Fibroblast of mammary gland (primary cell): ENCODE results near the gene RAI1.
A peak's percentile ranks its signal among the peaks of the same experiment; 100 is the strongest.

Experiments
- DNase-seq: peaks from one replicate; pipeline ENCODE4 v3.0.0-alpha.2; 2010; ENCODE audit warnings: low read depth
- H3K4me3 ChIP-seq: 2 replicates; pipeline ENCODE4 v1.5.1; 2011; ENCODE audit warnings: low read depth, mild to moderate bottlenecking, low read length, moderate library complexity; ENCODE audit not compliant: control insufficient read depth
- CTCF ChIP-seq: conservative IDR thresholded peaks from 2 replicates; pipeline ENCODE4 v1.5.1; 2011; ENCODE audit warnings: low read depth, low read length, inconsistent platforms; ENCODE audit not compliant: control insufficient read depth, insufficient read depth

Gene RAI1

GRCh38 chr17:17789410-17789809, 108.2 kb downstream of the RAI1 start:
- no peak for DNase-seq
- no peak for TF ChIP-seq CTCF
- no peak overlapping the region for H3K4me3 ChIP-seq

GRCh38 chr17:17789828-17790636, 108.8 kb downstream of the RAI1 start:
- no peak overlapping the region for H3K4me3 ChIP-seq
- no peak for TF ChIP-seq CTCF
- DNase-seq = no peak

DNA sequence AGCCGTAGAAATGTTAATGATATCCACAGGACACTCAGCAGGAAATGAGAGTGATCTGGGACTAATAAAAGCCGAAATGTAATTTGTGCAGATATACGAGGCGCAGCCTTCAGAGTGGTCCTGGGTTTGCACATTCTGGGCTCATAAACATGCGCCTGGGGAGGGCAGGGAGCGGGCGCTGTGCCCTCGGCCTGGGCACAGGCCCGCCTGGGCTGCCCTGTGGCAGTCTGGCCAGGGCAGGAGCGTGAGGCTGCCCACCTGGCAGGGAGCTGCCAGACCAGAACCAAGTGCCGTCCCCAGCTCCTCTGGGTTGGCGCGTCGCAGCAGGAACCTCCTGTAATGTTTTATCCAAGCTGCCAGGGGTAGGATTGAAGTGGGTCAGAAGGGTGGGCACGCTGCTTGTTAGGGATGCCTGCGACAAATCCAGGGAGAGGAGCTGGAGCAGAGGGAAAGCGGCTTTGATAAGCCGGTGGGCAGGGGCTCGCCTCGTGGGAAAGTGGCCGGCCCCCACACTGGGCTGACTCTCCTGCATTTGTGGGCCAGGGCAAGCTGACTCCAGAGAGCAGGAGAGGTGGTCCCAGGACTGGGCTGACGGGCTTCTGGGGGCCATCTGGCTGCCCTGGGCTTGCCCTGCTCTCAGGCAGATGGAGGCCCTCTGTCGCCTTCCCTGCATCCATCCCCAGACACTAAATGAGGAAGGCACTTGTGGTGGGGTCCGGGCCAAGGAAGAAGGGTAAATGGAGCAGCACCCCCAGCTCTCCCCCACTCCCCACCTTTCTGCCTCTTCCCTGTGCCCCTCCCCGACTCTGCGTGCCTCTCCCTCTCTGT, 109.6 kb downstream of the RAI1 start:
- no peak for TF ChIP-seq CTCF
- no peak overlapping the region for H3K4me3 ChIP-seq
- DNase-seq = no peak

- no peak for TF ChIP-seq CTCF
- H3K4me3 ChIP-seq = no peak overlapping the region
- no peak for DNase-seq
Observed at GRCh38 chr17:17792037-17792550, 110.8 kb downstream of the RAI1 start.

- DNase-seq = peak; percentile 49
- H3K4me3 ChIP-seq = no peak overlapping the region
- no peak for TF ChIP-seq CTCF
Observed at GRCh38 chr17:17792551-17793377, 111.5 kb downstream of the RAI1 start.

GRCh38 chr17:17793378-17794214, 112.3 kb downstream of the RAI1 start:
- DNase-seq = no peak
- no peak for TF ChIP-seq CTCF
- H3K4me3 ChIP-seq = no peak overlapping the region
